Activated CD4-positive, alpha-beta T cell treated with anti-CD3 and anti-CD28 coated beads, Interleukin-2, amount 10 ng/mL, durations not matched to agents 7 days and 5 days (primary cell): ENCODE data around the gene SECISBP2. TPM values are rescaled to one million over a fixed set of nuclear protein-coding genes. Genes with fewer than 3 reads are reported as not detected.

Experiments
- CTCF ChIA-PET: fragments of 350-600 bp; sonication (Branson Sonifier 250); formaldehyde crosslinking; loops from one replicate; lab custom pipeline; 2021; ENCODE audit warnings: antibody characterized with exemption; lab: Charles Lee
- POLR2A ChIA-PET: fragments of 350-600 bp; sonication (Branson Sonifier 250); formaldehyde crosslinking; loops from one replicate; lab custom pipeline; 2021; ENCODE audit warnings: antibody characterized with exemption; lab: Charles Lee
- DNase-seq: peaks from one replicate; pipeline ENCODE4 v3.0.0-alpha.2; 2020
- H3K27ac Mint-ChIP-seq: one replicate; pipeline ENCODE4 v1.8.0; 2021; ENCODE audit warnings: mild to moderate bottlenecking, moderate library complexity, mixed read lengths
- H3K27me3 Mint-ChIP-seq: one replicate; pipeline ENCODE4 v1.8.0; 2021; ENCODE audit warnings: mixed read lengths
- H3K36me3 Mint-ChIP-seq: one replicate; pipeline ENCODE4 v1.8.0; 2021; ENCODE audit warnings: low read depth, mixed read lengths
- H3K4me1 Mint-ChIP-seq: one replicate; pipeline ENCODE4 v1.8.0; 2021; ENCODE audit warnings: mixed read lengths
- H3K4me3 Mint-ChIP-seq: one replicate; pipeline ENCODE4 v1.8.0; 2021; ENCODE audit warnings: mild to moderate bottlenecking, moderate library complexity, mixed read lengths
- H3K9me3 Mint-ChIP-seq: one replicate; pipeline ENCODE4 v1.8.0; 2021; ENCODE audit warnings: mixed read lengths
- total RNA-seq, 2 experiments: library from RNA; stranded (reverse); gene quantifications; one replicate each; pipeline ENCODE4 v1.2.3, GENCODE V29; 2021

Gene SECISBP2
- total RNA-seq, 2 experiments from 2014 or later = 43.4 to 46.0 TPM

GRCh38 chr9:89372230-89372816 is 54.0 kb downstream of the SECISBP2 start:
- ChIA-PET CTCF (interaction anchor here (1.3 to 1.6 kb wide), 2 partner anchors 38 to 48 kb away, joined by 4 read pairs; no protein-coding TSS in a partner anchor), POLR2A (no interaction called here)
- Mint-ChIP-seq H3K9me3 (no peaks in the 10 kb centered on the region), H3K27ac (peak overlapping the region; percentile 76), H3K36me3 (peaks cover 15% of the 10 kb centered on the region), H3K27me3 (no peaks in the 10 kb centered on the region), H3K4me3 (no peak overlapping the region), H3K4me1 (peaks cover 51% of the 10 kb centered on the region)
- peak; percentile 61 for DNase-seq

GRCh38 chr9:89372979-89373378 is 54.7 kb downstream of the SECISBP2 start:
- DNase-seq = no peak
- Mint-ChIP-seq H3K9me3 (no peaks in the 10 kb centered on the region), H3K27me3 (no peaks in the 10 kb centered on the region), H3K36me3 (peaks cover 21% of the 10 kb centered on the region), H3K4me1 (peaks cover 56% of the 10 kb centered on the region), H3K27ac (peak overlapping the region; percentile 76), H3K4me3 (peak overlapping the region; percentile 10)
- POLR2A ChIA-PET = no interaction called here
- CTCF ChIA-PET = interaction anchor here (1.3 to 1.6 kb wide), 2 partner anchors 38 to 48 kb away, joined by 4 read pairs; no protein-coding TSS in a partner anchor

- Mint-ChIP-seq H3K9me3 (no peaks in the 10 kb centered on the region), H3K27ac (peak overlapping the region; percentile 86), H3K4me1 (peaks cover 67% of the 10 kb centered on the region), H3K36me3 (peaks cover 32% of the 10 kb centered on the region), H3K4me3 (no peak overlapping the region), H3K27me3 (no peaks in the 10 kb centered on the region)
- DNase-seq = no peak
- ChIA-PET POLR2A (no interaction called here), CTCF (interaction anchor here (1.1 to 2.1 kb wide), 5 partner anchors 16 to 175 kb away, joined by 3 to 6 read pairs (median 4); no protein-coding TSS in a partner anchor)
Measured at GRCh38 chr9:89374176-89374575, 55.9 kb downstream of the SECISBP2 start.

GRCh38 chr9:89375191-89375760 is 57.0 kb downstream of the SECISBP2 start:
- Mint-ChIP-seq H3K36me3 (peaks cover 39% of the 10 kb centered on the region), H3K4me3 (peak overlapping the region; percentile 24), H3K27me3 (no peaks in the 10 kb centered on the region), H3K27ac (peak overlapping the region; percentile 86), H3K4me1 (peaks cover 77% of the 10 kb centered on the region), H3K9me3 (no peaks in the 10 kb centered on the region)
- CTCF ChIA-PET = interaction anchor here (0.9 to 2.1 kb wide), 5 partner anchors 9 to 174 kb away, joined by 3 to 4 read pairs (median 4); no protein-coding TSS in a partner anchor
- POLR2A ChIA-PET = no interaction called here
- DNase-seq = peak; percentile 57

GRCh38 chr9:89376286-89376685 is 58.0 kb downstream of the SECISBP2 start:
- POLR2A ChIA-PET = interaction anchor here (0.6 kb wide), 1 partner anchor 12 kb away, joined by 5 read pairs; no protein-coding TSS in a partner anchor
- Mint-ChIP-seq H3K36me3 (peaks cover 49% of the 10 kb centered on the region), H3K27me3 (no peaks in the 10 kb centered on the region)

GRCh38 chr9:89376741-89377351 is 58.5 kb downstream of the SECISBP2 start:
- DNase-seq = no peak
- Mint-ChIP-seq H3K4me1 (peaks cover 92% of the 10 kb centered on the region), H3K27me3 (no peaks in the 10 kb centered on the region), H3K9me3 (no peaks in the 10 kb centered on the region), H3K36me3 (peaks cover 54% of the 10 kb centered on the region), H3K4me3 (no peak overlapping the region), H3K27ac (peak overlapping the region; percentile 67)
- ChIA-PET CTCF (interaction anchor here (1.0 to 1.3 kb wide), 3 partner anchors 147 to 221 kb away, joined by 3 to 5 read pairs (median 3); no protein-coding TSS in a partner anchor), POLR2A (no interaction called here)

More at GRCh38 chr9:89376286-89376685, 58.0 kb downstream of the SECISBP2 start:
- no peaks in the 10 kb centered on the region for H3K9me3 Mint-ChIP-seq
- peak overlapping the region; percentile 67 for H3K27ac Mint-ChIP-seq
- H3K4me3 Mint-ChIP-seq = no peak overlapping the region
- no peak for DNase-seq
- H3K4me1 Mint-ChIP-seq = peaks cover 87% of the 10 kb centered on the region
- CTCF ChIA-PET = interaction anchor here (0.7 to 1.3 kb wide), 3 partner anchors 173 to 383 kb away, joined by 3 to 5 read pairs (median 3); no protein-coding TSS in a partner anchor

- Mint-ChIP-seq H3K36me3 (peaks cover 60% of the 10 kb centered on the region), H3K9me3 (no peaks in the 10 kb centered on the region), H3K27me3 (no peaks in the 10 kb centered on the region), H3K27ac (no peak overlapping the region), H3K4me3 (no peak overlapping the region), H3K4me1 (peaks cover 94% of the 10 kb centered on the region)
- no peak for DNase-seq
- POLR2A ChIA-PET = no interaction called here
- CTCF ChIA-PET = interaction anchor here (1.0 to 1.3 kb wide), 2 partner anchors 147 to 172 kb away, joined by 3 read pairs; no protein-coding TSS in a partner anchor
Measured at GRCh38 chr9:89377411-89377810, 59.1 kb downstream of the SECISBP2 start.

GRCh38 chr9:89378541-89378940 is 60.2 kb downstream of the SECISBP2 start:
- peak overlapping the region; percentile 25 for H3K27ac Mint-ChIP-seq
- ChIA-PET CTCF (interaction anchor here (0.6 to 1.6 kb wide), 2 partner anchors 170 to 705 kb away, joined by 3 to 7 read pairs; no protein-coding TSS in a partner anchor), POLR2A (interaction anchor here (0.7 kb wide), 1 partner anchor 11 kb away, joined by 4 read pairs; no protein-coding TSS in a partner anchor)
- H3K4me1 Mint-ChIP-seq = peaks cover 92% of the 10 kb centered on the region
- H3K27me3 Mint-ChIP-seq = no peaks in the 10 kb centered on the region
- H3K4me3 Mint-ChIP-seq = no peak overlapping the region
- H3K36me3 Mint-ChIP-seq = peaks cover 68% of the 10 kb centered on the region
- H3K9me3 Mint-ChIP-seq = no peaks in the 10 kb centered on the region
- no peak for DNase-seq

GRCh38 chr9:89379031-89379430 is 60.7 kb downstream of the SECISBP2 start:
- Mint-ChIP-seq H3K27ac (peak overlapping the region; percentile 73), H3K4me1 (peaks cover 92% of the 10 kb centered on the region), H3K27me3 (no peaks in the 10 kb centered on the region), H3K36me3 (peaks cover 71% of the 10 kb centered on the region), H3K4me3 (no peak overlapping the region), H3K9me3 (no peaks in the 10 kb centered on the region)
- ChIA-PET POLR2A (no interaction called here), CTCF (interaction anchor here (1.6 kb wide), 1 partner anchor 170 kb away, joined by 7 read pairs; no protein-coding TSS in a partner anchor)
- no peak for DNase-seq

- POLR2A ChIA-PET = interaction anchor here (0.9 kb wide), 1 partner anchor 169 kb away, joined by 3 read pairs; no protein-coding TSS in a partner anchor
- CTCF ChIA-PET = interaction anchor here (1.6 kb wide), 1 partner anchor 169 kb away, joined by 7 read pairs; no protein-coding TSS in a partner anchor
- Mint-ChIP-seq H3K27me3 (no peaks in the 10 kb centered on the region), H3K4me3 (no peak overlapping the region), H3K4me1 (peaks cover 91% of the 10 kb centered on the region), H3K36me3 (peaks cover 75% of the 10 kb centered on the region), H3K27ac (peak overlapping the region; percentile 73), H3K9me3 (no peaks in the 10 kb centered on the region)
- no peak for DNase-seq
Measured at GRCh38 chr9:89379508-89380115, 61.3 kb downstream of the SECISBP2 start.

GRCh38 chr9:89380437-89381307 is 62.4 kb downstream of the SECISBP2 start:
- POLR2A ChIA-PET = interaction anchor here (0.9 kb wide), 1 partner anchor 168 kb away, joined by 3 read pairs; no protein-coding TSS in a partner anchor
- H3K27me3 Mint-ChIP-seq = no peaks in the 10 kb centered on the region
- H3K36me3 Mint-ChIP-seq = peaks cover 79% of the 10 kb centered on the region
- H3K4me1 Mint-ChIP-seq = peaks cover 82% of the 10 kb centered on the region
- no peak overlapping the region for H3K4me3 Mint-ChIP-seq
- CTCF ChIA-PET = no interaction called here
- no peaks in the 10 kb centered on the region for H3K9me3 Mint-ChIP-seq
- H3K27ac Mint-ChIP-seq = peak overlapping the region; percentile 73
- no peak for DNase-seq
